DOHH2 (cell line): Measurements from ENCODE around the gene TTLL10.

ENCODE experiments used
- H3F3A ChIP-seq: fragments of 200-600 bp; sonication (generic), shearing (Covaris generic); 2 replicates; pipeline ENCODE4 v1.6.0; 2016; ENCODE audit warnings: antibody characterized with exemption, mild to moderate bottlenecking; ENCODE audit not compliant: control insufficient read depth, insufficient read depth
- H3K27ac ChIP-seq: fragments of 200-600 bp; sonication (generic); 2 replicates; pipeline ENCODE4 v1.5.1; 2014; ENCODE audit warnings: low read depth, mild to moderate bottlenecking, low read length, moderate library complexity
- H3K27me3 ChIP-seq: fragments of 200-600 bp; sonication (generic); 2 replicates; pipeline ENCODE4 v1.6.1; 2014; ENCODE audit warnings: mild to moderate bottlenecking, low read length, mixed read lengths; ENCODE audit not compliant: control insufficient read depth
- H3K36me3 ChIP-seq: fragments of 200-600 bp; sonication (generic); 2 replicates; pipeline ENCODE4 v1.6.1; 2014; ENCODE audit warnings: mild to moderate bottlenecking, low read length, moderate library complexity, mixed read lengths; ENCODE audit not compliant: control insufficient read depth
- H3K4me1 ChIP-seq: fragments of 200-600 bp; sonication (generic); 2 replicates; pipeline ENCODE4 v1.6.1; 2014; ENCODE audit warnings: mild to moderate bottlenecking, low read length, mixed read lengths; ENCODE audit not compliant: control insufficient read depth
- H3K4me2 ChIP-seq: fragments of 200-600 bp; sonication (generic); 2 replicates; pipeline ENCODE4 v1.6.0; 2014; ENCODE audit warnings: mild to moderate bottlenecking, low read length, moderate library complexity
- H3K4me3 ChIP-seq: fragments of 200-600 bp; sonication (generic); 2 replicates; pipeline ENCODE4 v1.5.1; 2014; ENCODE audit warnings: mild to moderate bottlenecking, low read length, mixed read lengths
- H3K79me2 ChIP-seq: fragments of 200-600 bp; sonication (generic); 2 replicates; pipeline ENCODE4 v1.6.1; 2014; ENCODE audit warnings: mild to moderate bottlenecking, low read length, mixed read lengths; ENCODE audit not compliant: control insufficient read depth
- H3K9me2 ChIP-seq: fragments of 200-600 bp; sonication (generic); replicated peaks from 2 replicates; pipeline ENCODE4 v1.6.1; 2014; ENCODE audit warnings: mild to moderate bottlenecking, low read length, mixed read lengths; ENCODE audit not compliant: control insufficient read depth
- H3K9me3 ChIP-seq: fragments of 200-600 bp; sonication (generic); 2 replicates; pipeline ENCODE4 v1.6.1; 2014; ENCODE audit warnings: antibody characterized with exemption, low read length, mixed read lengths; ENCODE audit not compliant: control insufficient read depth, insufficient read depth
- H4K20me1 ChIP-seq: fragments of 200-600 bp; sonication (generic); 2 replicates; pipeline ENCODE4 v1.6.0; 2014; ENCODE audit warnings: low read depth, mild to moderate bottlenecking, antibody characterized with exemption, low read length, moderate library complexity; ENCODE audit not compliant: control insufficient read depth, insufficient read depth
- CTCF ChIP-seq: fragments of 200-600 bp; sonication (generic); IDR thresholded peaks from one replicate; pipeline ENCODE4 v1.5.1; 2014; ENCODE audit warnings: antibody characterized with exemption, mild to moderate bottlenecking, low read depth, low read length; ENCODE audit not compliant: poor library complexity, severe bottlenecking
- EZH2phosphoT487 ChIP-seq: fragments of 200-600 bp; sonication (generic); IDR thresholded peaks from 2 replicates; pipeline ENCODE4 v1.6.1; 2017; ENCODE audit warnings: borderline replicate concordance, mild to moderate bottlenecking, antibody characterized with exemption, low read length, moderate library complexity, mixed read lengths

The TTLL10 gene

DNA sequence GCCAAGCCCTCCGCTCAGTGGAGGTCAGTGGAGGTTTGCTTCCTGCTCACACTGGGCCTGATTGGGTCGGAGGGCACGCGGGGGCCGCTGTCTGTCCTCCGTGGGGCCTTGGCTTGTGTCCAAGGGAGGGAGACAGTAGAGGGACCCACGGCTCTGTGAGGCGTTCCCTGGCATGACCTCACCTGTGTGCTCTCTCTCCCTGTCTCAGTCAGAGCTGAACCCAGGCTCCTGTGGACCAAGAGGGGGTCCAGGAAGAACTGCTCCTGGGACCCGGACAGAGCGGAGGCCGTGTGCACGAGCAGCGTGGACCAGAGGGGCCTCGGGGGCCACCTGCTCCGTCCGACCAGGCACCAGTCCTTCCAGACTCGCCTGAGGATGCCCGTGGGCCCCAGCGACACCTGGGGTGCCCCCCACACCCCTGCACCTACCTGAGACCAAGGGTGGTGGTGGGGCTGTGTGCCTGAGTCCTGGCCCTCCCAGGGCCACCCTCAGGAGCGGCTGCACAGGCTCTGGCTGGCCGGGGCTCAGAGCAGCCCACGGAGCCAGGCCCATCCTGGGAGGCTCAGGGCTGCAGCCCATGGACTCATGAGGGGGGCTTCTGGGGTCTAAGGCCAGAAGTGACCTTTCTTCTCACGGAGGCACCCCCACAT, 13.3 kb upstream of the TTLL10 start:
- Histone ChIP-seq H3K4me3 (no peak overlapping the region), H3K4me1 (peaks cover 14% of the 10 kb centered on the region), H3K79me2 (no peaks in the 10 kb centered on the region), H3K27me3 (no peaks in the 10 kb centered on the region), H4K20me1 (no peaks in the 10 kb centered on the region), H3K9me2 (no peaks in the 10 kb centered on the region), H3F3A (0 out of 2 replicates have a peak, but pooled peaks cover 2% of the 10 kb centered on the region), H3K27ac (no peak overlapping the region), H3K36me3 (no peaks in the 10 kb centered on the region), H3K9me3 (no peaks in the 10 kb centered on the region), H3K4me2 (no peak overlapping the region)
- TF ChIP-seq EZH2phosphoT487 (no peak), CTCF (no peak)

DNA sequence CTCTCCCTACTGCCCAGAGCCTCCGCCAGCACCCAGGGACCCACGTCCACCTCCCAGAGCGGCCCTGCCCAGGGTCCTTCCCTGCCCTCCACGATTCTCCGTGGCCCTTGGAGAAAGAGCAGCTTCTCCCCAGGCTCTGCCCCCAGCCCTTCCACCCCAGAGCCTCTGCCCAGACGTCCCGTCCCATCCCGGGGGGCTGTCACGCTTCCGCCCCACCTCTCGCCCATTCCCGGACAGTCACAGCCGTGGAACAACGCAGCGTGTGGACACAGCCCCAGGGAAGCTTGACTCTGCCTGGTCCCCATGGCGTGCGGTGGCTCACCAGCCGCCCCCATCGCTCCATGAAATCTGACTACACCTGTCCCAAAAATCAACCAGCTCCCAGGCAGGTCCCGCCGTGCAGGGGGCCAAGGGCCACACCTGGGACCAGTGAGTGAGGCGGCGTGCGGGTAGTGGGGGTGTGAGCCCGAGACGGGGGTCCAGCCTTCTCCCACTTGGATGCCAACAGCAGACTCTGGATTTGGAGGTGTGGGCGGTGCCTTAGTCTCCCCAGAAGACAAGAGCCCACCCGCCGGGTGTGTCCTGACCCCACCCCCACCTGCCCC, 12.5 kb upstream of the TTLL10 start:
- no peaks in the 10 kb centered on the region for H4K20me1 ChIP-seq
- H3K79me2 ChIP-seq: no peaks in the 10 kb centered on the region
- H3K36me3 ChIP-seq: no peaks in the 10 kb centered on the region
- no peak for TF ChIP-seq CTCF
- no peak for TF ChIP-seq EZH2phosphoT487
- H3K9me3 ChIP-seq: no peaks in the 10 kb centered on the region
- H3K9me2 ChIP-seq: no peaks in the 10 kb centered on the region
- H3K4me1 ChIP-seq: peaks cover 14% of the 10 kb centered on the region
- 0 out of 2 replicates have a peak, but pooled peaks cover 2% of the 10 kb centered on the region for H3F3A ChIP-seq
- no peak overlapping the region for H3K27ac ChIP-seq
- H3K4me2 ChIP-seq: no peak overlapping the region
- H3K27me3 ChIP-seq: no peaks in the 10 kb centered on the region
- H3K4me3 ChIP-seq: no peak overlapping the region

- no peak overlapping the region for H3K27ac ChIP-seq
Measured at GRCh38 chr1:1161683-1162079, 12.0 kb upstream of the TTLL10 start.

More at GRCh38 chr1:1161683-1162079, 12.0 kb upstream of the TTLL10 start:
- H4K20me1 ChIP-seq: no peaks in the 10 kb centered on the region
- H3K4me2 ChIP-seq: no peak overlapping the region
- no peaks in the 10 kb centered on the region for H3K36me3 ChIP-seq
- H3K79me2 ChIP-seq: no peaks in the 10 kb centered on the region
- H3K4me3 ChIP-seq: no peak overlapping the region
- peaks cover 14% of the 10 kb centered on the region for H3K4me1 ChIP-seq
- H3K27me3 ChIP-seq: no peaks in the 10 kb centered on the region
- no peak for TF ChIP-seq CTCF
- H3K9me2 ChIP-seq: no peaks in the 10 kb centered on the region
- H3F3A ChIP-seq: 0 out of 2 replicates have a peak, but pooled peaks cover 2% of the 10 kb centered on the region
- no peaks in the 10 kb centered on the region for H3K9me3 ChIP-seq
